Measurements from ENCODE around the gene SBK1. TPM values are rescaled to one million over a fixed set of nuclear protein-coding genes. Genes with fewer than 3 reads are reported as not detected.

SBK1 gene
- total and polyA plus RNA-seq, 10 of the 15 experiments (the other 5 are each of a cell fraction or from before 2014, with no cell fraction given), result 0.04 to 0.26 (median 0.06) TPM; not detected in 4

DNA sequence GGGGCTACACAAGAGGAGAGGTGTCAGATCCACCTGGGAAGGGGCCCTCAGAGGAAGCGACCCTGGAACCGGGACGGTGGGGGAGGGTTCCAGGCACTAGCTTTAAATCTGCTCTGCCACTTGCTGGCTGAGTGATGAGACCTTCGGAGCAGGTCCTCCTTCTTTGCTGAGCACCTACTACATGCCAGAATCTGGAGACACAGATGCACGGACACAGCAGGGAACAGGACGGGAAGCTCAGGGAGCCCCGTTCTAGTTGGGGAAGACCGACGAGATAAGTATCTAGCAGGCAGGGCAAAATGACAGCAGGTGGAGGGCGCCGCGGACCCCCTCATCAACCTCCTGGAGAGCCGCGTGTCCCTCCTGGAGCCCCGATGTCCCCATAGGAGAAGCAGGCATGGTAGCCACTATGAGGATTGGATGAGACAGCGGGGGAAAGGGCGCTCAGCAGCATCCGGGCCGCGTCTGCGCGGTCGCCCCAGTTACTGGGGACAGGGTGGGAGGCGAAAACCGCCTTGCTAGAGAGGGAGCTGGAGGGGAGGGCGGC is 27.2 kb downstream of the SBK1 start:
- Histone ChIP-seq H2AFZ (ENCODE audit: control insufficient read depth, low read depth, low read length) (no peak overlapping the region), H3K4me1 (ENCODE audit: control insufficient read depth, insufficient read depth, low read length) (no peaks in the 10 kb centered on the region), H3K9me3 (replicated peaks; ENCODE audit: control insufficient read depth, insufficient read depth, low read length) (no peaks in the 10 kb centered on the region), H3K9ac (ENCODE audit: control insufficient read depth, insufficient read depth, low read length) (no peak overlapping the region), H3K27me3 (replicated peaks in 1 of 2; ENCODE audit: control insufficient read depth in 2 of 2, insufficient read depth in 2 of 2, low read length in 1 of 2) (no peaks in the 10 kb centered on the region), H3K36me3 (ENCODE audit: control insufficient read depth in 2 of 2, insufficient read depth in 2 of 2, low read length in 1 of 2) (no peaks in the 10 kb centered on the region), H3K79me2 (ENCODE audit: control insufficient read depth, insufficient read depth, low read length) (no peaks in the 10 kb centered on the region), H3K4me2 (ENCODE audit: control insufficient read depth, insufficient read depth) (no peak overlapping the region), H3K27ac (ENCODE audit: control insufficient read depth, insufficient read depth) (no peak overlapping the region), H4K20me1 (ENCODE audit: control insufficient read depth, insufficient read depth) (no peaks in the 10 kb centered on the region), H3K4me3 (no peak overlapping the region)
- POLR2A ChIA-PET, result no interaction called here
- in situ Hi-C loops (cut with MboI) (no loop called here), intact Hi-C loops (cut with micrococcal nuclease; ENCODE audit: unreplicated experiment) (no loop called here)
- ATAC-seq, result no peak
- BruUV-seq (replicated peaks), result no TSS peak
- SMC1A ChIA-PET (ENCODE audit: uncharacterized antibody, unreplicated experiment), result no interaction called here
- RAD21 ChIA-PET (ENCODE audit: unreplicated experiment), result no interaction called here
- no peak for FAIRE-seq
- WGBS (ENCODE audit: insufficient coverage, insufficient replicate concordance, low lambda C conversion rate, missing lambda C conversion rate), result 78% methylated on average over 24 of the region's 26 CpGs
- CTCF ChIA-PET, result interaction anchor here (1.1 to 1.5 kb wide), 2 partner anchors 35 to 57 kb away, joined by 3 read pairs; no protein-coding TSS in a partner anchor
- DNase-seq (ENCODE audit: low read depth, low spot score), result no peak
- TF ChIP-seq TCF7 (IDR thresholded peaks at IDR 0.05; ENCODE audit: borderline replicate concordance), result no peak
- no peak for TF ChIP-seq CBX3 (IDR thresholded peaks at IDR 0.05; ENCODE audit: borderline replicate concordance, low read depth)
- TF ChIP-seq, protein P1, sequence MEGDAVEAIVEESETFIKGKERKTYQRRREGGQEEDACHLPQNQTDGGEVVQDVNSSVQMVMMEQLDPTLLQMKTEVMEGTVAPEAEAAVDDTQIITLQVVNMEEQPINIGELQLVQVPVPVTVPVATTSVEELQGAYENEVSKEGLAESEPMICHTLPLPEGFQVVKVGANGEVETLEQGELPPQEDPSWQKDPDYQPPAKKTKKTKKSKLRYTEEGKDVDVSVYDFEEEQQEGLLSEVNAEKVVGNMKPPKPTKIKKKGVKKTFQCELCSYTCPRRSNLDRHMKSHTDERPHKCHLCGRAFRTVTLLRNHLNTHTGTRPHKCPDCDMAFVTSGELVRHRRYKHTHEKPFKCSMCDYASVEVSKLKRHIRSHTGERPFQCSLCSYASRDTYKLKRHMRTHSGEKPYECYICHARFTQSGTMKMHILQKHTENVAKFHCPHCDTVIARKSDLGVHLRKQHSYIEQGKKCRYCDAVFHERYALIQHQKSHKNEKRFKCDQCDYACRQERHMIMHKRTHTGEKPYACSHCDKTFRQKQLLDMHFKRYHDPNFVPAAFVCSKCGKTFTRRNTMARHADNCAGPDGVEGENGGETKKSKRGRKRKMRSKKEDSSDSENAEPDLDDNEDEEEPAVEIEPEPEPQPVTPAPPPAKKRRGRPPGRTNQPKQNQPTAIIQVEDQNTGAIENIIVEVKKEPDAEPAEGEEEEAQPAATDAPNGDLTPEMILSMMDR (IDR thresholded peaks at IDR 0.05 in 2 of 3, conservative IDR thresholded peaks at IDR 0.05 in 1 of 3; ENCODE audit: control insufficient read depth in 2 of 3, extremely low read depth in 1 of 3, insufficient read depth in 1 of 3, low read depth in 3 of 3, low read length in 3 of 3), result no peak
- no peak for TF ChIP-seq CEBPB (IDR thresholded peaks at IDR 0.05; ENCODE audit: borderline replicate concordance in 1 of 2, low read depth in 2 of 2, low read length in 2 of 2)
- TF ChIP-seq, protein P2, sequence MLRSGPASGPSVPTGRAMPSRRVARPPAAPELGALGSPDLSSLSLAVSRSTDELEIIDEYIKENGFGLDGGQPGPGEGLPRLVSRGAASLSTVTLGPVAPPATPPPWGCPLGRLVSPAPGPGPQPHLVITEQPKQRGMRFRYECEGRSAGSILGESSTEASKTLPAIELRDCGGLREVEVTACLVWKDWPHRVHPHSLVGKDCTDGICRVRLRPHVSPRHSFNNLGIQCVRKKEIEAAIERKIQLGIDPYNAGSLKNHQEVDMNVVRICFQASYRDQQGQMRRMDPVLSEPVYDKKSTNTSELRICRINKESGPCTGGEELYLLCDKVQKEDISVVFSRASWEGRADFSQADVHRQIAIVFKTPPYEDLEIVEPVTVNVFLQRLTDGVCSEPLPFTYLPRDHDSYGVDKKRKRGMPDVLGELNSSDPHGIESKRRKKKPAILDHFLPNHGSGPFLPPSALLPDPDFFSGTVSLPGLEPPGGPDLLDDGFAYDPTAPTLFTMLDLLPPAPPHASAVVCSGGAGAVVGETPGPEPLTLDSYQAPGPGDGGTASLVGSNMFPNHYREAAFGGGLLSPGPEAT (IDR thresholded peaks at IDR 0.05; ENCODE audit: low read depth), result no peak
- no peak for TF ChIP-seq TARDBP (IDR thresholded peaks at IDR 0.05; ENCODE audit: borderline replicate concordance)
- no peak for TF ChIP-seq ASH2L (IDR thresholded peaks at IDR 0.05; ENCODE audit: borderline replicate concordance, low read depth)
- no peak for TF ChIP-seq CHD2 (IDR thresholded peaks at IDR 0.05; ENCODE audit: borderline replicate concordance, low read depth, low read length)
- TF ChIP-seq SPI1 (IDR thresholded peaks at IDR 0.05; ENCODE audit: borderline replicate concordance, insufficient read depth, low read depth, low read length), result no peak
- TF ChIP-seq SMAD5 (IDR thresholded peaks at IDR 0.05; ENCODE audit: low read depth), result no peak
- TF ChIP-seq, protein P3, sequence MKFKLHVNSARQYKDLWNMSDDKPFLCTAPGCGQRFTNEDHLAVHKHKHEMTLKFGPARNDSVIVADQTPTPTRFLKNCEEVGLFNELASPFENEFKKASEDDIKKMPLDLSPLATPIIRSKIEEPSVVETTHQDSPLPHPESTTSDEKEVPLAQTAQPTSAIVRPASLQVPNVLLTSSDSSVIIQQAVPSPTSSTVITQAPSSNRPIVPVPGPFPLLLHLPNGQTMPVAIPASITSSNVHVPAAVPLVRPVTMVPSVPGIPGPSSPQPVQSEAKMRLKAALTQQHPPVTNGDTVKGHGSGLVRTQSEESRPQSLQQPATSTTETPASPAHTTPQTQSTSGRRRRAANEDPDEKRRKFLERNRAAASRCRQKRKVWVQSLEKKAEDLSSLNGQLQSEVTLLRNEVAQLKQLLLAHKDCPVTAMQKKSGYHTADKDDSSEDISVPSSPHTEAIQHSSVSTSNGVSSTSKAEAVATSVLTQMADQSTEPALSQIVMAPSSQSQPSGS (IDR thresholded peaks at IDR 0.05; ENCODE audit: low read length), result no peak
- no peak for TF ChIP-seq SUPT20H (IDR thresholded peaks at IDR 0.05; ENCODE audit: borderline replicate concordance, control insufficient read depth, low read depth, low read length)
- TF ChIP-seq, protein P4, sequence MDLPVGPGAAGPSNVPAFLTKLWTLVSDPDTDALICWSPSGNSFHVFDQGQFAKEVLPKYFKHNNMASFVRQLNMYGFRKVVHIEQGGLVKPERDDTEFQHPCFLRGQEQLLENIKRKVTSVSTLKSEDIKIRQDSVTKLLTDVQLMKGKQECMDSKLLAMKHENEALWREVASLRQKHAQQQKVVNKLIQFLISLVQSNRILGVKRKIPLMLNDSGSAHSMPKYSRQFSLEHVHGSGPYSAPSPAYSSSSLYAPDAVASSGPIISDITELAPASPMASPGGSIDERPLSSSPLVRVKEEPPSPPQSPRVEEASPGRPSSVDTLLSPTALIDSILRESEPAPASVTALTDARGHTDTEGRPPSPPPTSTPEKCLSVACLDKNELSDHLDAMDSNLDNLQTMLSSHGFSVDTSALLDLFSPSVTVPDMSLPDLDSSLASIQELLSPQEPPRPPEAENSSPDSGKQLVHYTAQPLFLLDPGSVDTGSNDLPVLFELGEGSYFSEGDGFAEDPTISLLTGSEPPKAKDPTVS (IDR thresholded peaks at IDR 0.05; ENCODE audit: low read depth, low read length), result no peak
- TF ChIP-seq MEF2A (IDR thresholded peaks at IDR 0.05; ENCODE audit: insufficient read depth, low read depth, low read length), result no peak
- TF ChIP-seq STAT3 (IDR thresholded peaks at IDR 0.05; ENCODE audit: low read depth, low read length), result no peak

Data from GM12878 (cell line).